Lower leg skin (tissue), 3 donors: ENCODE data around the gene PKM.

ENCODE experiments used
- CTCF ChIP-seq, 3 donors: fragments of 450-650 bp; IDR thresholded peaks; one replicate each; pipeline ENCODE4 v1.5.1; 2016; ENCODE audit warnings: antibody characterized with exemption in 3 of 3, mild to moderate bottlenecking in 3 of 3, moderate library complexity in 2 of 3
- POLR2A ChIP-seq, 2 donors: fragments of 450-650 bp; IDR thresholded peaks; one replicate each; pipeline ENCODE4 v1.6.1; 2016 to 2017; ENCODE audit warnings: antibody characterized with exemption in 2 of 2, mild to moderate bottlenecking in 1 of 2, moderate library complexity in 1 of 2

- TF ChIP-seq CTCF (IDR thresholded peaks at IDR 0.05) (no peak), POLR2A (IDR thresholded peaks at IDR 0.05) (no peak)
These were observed 70.2 kb downstream of the PKM start for GRCh38 chr15:72160696-72161245.
